HEK293T (cell line): ENCODE data around the gene AMIGO1.

Experiments
- BHLHE40 ChIP-seq: fragments of 450-650 bp; IDR thresholded peaks from 2 replicates; pipeline ENCODE4 v1.6.1; 2016; ENCODE audit warnings: mild to moderate bottlenecking, moderate library complexity, borderline replicate concordance
- FOXA1 ChIP-seq: fragments of 450-650 bp; IDR thresholded peaks from 2 replicates; pipeline ENCODE4 v1.6.1; 2016; ENCODE audit warnings: mild to moderate bottlenecking
- FOXK2 ChIP-seq: fragments of 450-650 bp; IDR thresholded peaks from 2 replicates; pipeline ENCODE4 v1.6.1; 2016; ENCODE audit warnings: mild to moderate bottlenecking
- FOXM1 ChIP-seq: fragments of 450-650 bp; IDR thresholded peaks from 2 replicates; pipeline ENCODE4 v1.6.1; 2017; ENCODE audit warnings: mild to moderate bottlenecking, borderline replicate concordance
- HDGF ChIP-seq: fragments of 450-650 bp; IDR thresholded peaks from 2 replicates; pipeline ENCODE4 v1.6.1; 2017; ENCODE audit warnings: antibody characterized with exemption, borderline replicate concordance
- NFRKB ChIP-seq: fragments of 450-650 bp; IDR thresholded peaks from 2 replicates; pipeline ENCODE4 v1.6.1; 2016; ENCODE audit warnings: mild to moderate bottlenecking, moderate library complexity
- SP1 ChIP-seq: fragments of 450-650 bp; IDR thresholded peaks from 2 replicates; pipeline ENCODE4 v1.6.1; 2017
- SUZ12 ChIP-seq: fragments of 450-650 bp; IDR thresholded peaks from 2 replicates; pipeline ENCODE4 v1.6.1; 2016; ENCODE audit warnings: mild to moderate bottlenecking
- TARDBP ChIP-seq: fragments of 450-650 bp; IDR thresholded peaks from 2 replicates; pipeline ENCODE4 v1.6.1; 2016
- ZNF384 ChIP-seq: fragments of 450-650 bp; IDR thresholded peaks from 2 replicates; pipeline ENCODE4 v1.6.1; 2016
- TF ChIP-seq, protein P1 (sequence below): fragments of 450-650 bp; IDR thresholded peaks from 2 replicates; pipeline ENCODE4 v1.6.1; 2016

DNA sequence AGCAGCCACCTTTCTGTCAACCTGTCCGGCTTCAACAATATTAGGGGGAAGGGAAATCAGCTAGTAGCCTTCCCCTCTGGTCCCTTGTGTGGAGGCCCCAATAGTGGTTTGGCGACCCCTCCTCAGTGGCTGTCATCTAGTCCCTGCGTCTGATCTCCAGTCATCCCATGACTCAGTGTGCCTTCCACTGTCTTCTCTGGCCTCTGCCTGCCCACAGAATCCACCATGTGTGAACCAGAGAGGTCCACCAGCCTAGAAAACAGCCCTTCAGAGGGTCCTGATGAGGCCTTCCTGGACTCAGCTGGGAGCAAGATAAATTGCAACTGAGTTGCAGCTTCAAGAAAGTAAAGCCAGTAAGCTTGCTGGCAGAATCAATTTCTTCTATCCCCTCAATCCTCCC lies 29.6 kb downstream of the AMIGO1 start:
- TF ChIP-seq NFRKB (no peak), TARDBP (no peak), FOXK2 (no peak), ZNF384 (no peak), FOXM1 (no peak), SP1 (no peak), HDGF (no peak), BHLHE40 (no peak), SUZ12 (no peak), FOXA1 (no peak)
- TF ChIP-seq, protein P1, sequence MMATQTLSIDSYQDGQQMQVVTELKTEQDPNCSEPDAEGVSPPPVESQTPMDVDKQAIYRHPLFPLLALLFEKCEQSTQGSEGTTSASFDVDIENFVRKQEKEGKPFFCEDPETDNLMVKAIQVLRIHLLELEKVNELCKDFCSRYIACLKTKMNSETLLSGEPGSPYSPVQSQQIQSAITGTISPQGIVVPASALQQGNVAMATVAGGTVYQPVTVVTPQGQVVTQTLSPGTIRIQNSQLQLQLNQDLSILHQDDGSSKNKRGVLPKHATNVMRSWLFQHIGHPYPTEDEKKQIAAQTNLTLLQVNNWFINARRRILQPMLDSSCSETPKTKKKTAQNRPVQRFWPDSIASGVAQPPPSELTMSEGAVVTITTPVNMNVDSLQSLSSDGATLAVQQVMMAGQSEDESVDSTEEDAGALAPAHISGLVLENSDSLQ, result no peak
